ENCODE measurements around the gene AP3D1.

Gene AP3D1

DNA sequence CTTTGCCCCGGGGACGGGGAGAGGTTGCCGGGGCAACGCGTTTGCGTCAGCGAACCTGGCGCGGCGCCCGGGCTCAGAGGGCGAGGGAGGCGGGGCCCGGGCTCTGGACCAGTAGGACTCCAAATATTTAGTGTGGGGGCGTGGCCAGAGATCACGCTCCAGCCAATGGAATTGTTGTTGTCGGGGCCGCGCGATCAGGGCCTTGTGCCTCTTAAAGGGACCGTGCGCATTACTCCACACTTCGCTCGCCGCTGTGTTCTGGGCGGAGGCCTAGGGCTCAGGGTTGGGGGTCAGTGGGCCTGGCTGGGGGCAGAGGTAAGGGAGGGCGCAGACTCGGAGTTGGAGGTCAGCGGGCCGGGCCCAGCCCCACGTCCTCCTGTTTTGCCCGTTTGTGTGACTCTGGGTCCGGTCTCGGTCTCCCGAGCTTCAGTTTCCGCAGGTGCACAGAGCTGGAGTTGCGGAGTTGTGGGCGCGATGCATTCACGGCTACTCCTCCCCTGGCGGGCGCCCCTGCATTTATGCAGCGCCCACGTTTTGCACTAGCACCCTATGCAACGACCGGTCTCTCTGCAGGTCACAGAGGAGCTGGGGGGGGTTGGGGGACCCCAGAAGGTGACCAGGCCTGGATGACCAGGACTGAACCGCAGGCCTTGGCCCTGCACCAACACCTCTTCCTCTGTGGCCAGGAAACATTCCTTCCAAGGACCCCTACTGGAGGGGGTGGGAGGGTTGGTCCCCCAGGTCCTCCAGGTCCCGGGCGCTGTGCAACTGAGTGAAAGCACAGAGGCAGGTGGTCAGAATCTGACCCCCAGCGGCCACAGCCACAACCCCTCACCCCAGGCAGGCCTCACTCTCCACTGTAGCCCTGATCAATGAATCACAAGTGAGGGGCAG lies 89.6 kb downstream of the AP3D1 start:
- peak; percentile 98 for DNase-seq (ENCODE audit: low spot score)

- DNase-seq (ENCODE audit: low spot score): peak; percentile 55
Measured at GRCh38 chr19:2060884-2061494, 90.4 kb downstream of the AP3D1 start.

- DNase-seq (ENCODE audit: low spot score): no peak
Measured at GRCh38 chr19:2059422-2060201, 91.8 kb downstream of the AP3D1 start.

DNA sequence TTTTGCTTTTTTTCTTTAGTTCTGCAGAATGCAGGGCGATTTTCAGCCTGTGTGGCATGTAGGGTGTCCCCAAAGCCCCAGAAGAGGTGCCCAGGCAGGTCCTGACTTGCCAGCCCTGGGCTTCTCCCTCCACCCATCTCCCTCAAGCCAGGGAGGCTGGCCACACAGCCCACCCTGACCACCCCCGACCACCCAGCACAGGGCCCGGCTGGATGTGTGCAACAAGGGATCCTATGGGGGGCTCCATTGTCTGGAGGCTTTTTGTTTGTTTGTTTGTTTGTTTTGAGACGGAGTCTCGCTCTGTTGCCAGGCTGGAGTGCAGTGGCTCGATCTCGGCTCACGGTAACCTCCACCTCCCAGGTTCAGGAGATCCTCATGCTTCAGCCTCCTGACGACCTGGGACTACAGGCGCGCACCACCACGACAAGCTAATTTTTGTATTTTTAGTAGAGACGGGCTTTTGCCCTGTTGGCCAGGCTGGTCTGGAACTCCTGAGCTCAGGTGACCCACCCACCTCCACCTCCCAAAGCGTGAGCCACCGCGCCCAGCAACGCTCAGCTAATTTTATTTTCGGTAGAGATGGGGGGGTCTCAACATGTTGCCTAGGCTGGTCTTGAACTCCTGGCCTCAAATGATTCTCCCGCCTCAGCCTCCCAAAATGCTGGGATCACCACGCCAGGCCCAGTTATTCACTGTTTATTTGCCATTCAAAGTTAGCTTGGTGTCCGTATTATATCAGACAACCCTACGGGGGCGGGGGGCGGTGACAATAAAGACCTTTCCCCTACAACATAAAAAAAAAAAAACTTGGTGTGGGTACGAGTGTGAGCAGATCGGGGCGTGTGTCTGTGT lies 92.6 kb downstream of the AP3D1 start:
- DNase-seq (ENCODE audit: low spot score): no peak

GRCh38 chr19:2057484-2058469 lies 93.6 kb downstream of the AP3D1 start:
- DNase-seq (ENCODE audit: low spot score): no peak

GRCh38 chr19:2056837-2057192 lies 94.6 kb downstream of the AP3D1 start:
- DNase-seq (ENCODE audit: low spot score): no peak

GRCh38 chr19:2055931-2056836 lies 95.2 kb downstream of the AP3D1 start:
- no peak for DNase-seq (ENCODE audit: low spot score)

- DNase-seq (ENCODE audit: low spot score): no peak
Measured at GRCh38 chr19:2054763-2055162, 96.6 kb downstream of the AP3D1 start.

- no peak for DNase-seq (ENCODE audit: low spot score)
Measured at GRCh38 chr19:2053601-2054389, 97.6 kb downstream of the AP3D1 start.

DNA sequence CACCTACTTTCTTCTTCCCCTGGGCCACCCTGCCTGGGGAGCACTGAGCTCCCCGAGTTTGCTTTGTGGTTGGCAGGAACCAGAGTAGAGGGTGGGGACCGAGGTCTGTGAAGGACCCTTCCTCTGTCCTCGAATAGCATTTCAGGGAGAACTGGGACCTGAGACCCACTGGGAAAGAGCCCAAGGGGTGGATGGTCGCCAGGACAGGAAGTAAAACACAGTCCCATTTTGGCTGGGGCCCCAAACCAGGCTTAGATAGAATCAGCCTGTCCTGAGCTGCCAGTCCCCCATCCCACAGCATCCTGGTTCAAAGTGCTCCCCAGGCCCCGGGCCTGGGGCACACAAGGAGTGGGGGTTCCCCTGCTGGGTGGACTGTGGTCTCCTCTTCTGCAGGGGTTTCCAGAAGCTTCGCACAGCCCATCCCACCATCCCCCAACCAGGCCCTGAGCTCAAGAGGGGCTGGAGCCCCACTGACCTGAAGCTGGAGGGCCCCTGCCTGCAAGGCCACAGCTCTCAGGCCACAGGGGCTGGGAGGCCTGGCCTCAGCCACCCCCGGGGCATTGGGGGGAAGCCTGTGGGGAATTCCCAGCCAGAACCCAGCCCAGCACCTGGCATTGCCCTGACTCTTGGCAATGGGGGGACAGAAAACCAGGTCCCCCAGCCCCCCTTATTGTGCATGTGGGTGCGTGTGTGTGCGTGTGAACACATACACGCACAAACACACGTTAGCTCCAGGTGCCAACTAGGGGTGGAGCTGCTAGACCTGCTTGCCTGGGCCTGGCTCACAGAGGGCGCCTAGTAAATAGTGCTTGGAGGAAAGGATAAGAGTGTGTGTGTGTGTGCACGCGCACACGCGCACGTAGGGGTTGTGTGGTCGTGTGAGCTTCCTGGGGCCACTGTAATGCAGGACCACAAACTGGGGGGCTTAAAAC lies 99.3 kb downstream of the AP3D1 start:
- DNase-seq (ENCODE audit: low spot score): no peak

- DNase-seq (ENCODE audit: low spot score): peak; percentile 86
Measured at GRCh38 chr19:2050991-2051772, 100.2 kb downstream of the AP3D1 start, which contains the start of gene MKNK2. Gene MKNK2, minus strand, starts transcription at chr19:2051244. Its CDS starts 393 bp downstream, at chr19:2050851.
